ENCODE measurements around the gene RYK.
"Not testable (repeated sequence)": the region's sequence is repeated elsewhere in the genome, so short reads cannot be mapped to it uniquely, and the experiment has no call there.

Gene RYK

DNA sequence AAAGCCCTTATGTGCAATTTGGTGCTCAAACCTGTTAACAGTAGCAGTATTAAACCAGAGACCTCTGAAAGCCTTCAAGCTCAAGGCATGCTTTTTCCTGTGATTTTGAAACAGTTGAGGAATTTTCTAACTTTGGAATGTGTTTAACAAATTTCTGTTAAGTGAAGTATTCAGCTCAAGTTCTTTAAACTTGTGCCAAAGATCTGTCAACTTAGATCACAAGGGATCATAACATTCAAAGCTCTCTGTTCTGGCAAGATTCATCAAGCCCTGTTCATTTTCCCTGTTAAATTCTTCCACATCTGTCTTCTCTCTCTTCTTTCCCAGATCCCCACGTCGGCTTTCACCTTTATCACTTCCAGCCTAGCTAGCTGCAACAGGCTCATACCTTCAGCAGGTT is 28.8 kb upstream of the RYK start:
- Histone ChIP-seq H3K9me2 (replicated peaks; ENCODE audit: control insufficient read depth, low read length) (no peaks in the 10 kb centered on the region), H3K4me2 (ENCODE audit: low read length) (no peak overlapping the region), H3K4me1 (ENCODE audit: control insufficient read depth, low read length) (no peaks in the 10 kb centered on the region), H3F3A (ENCODE audit: control insufficient read depth, insufficient read depth) (no peaks in the 10 kb centered on the region), H3K36me3 (ENCODE audit: control insufficient read depth, low read length) (no peaks in the 10 kb centered on the region), H4K20me1 (ENCODE audit: control insufficient read depth, insufficient read depth, low read depth, low read length) (no peaks in the 10 kb centered on the region), H3K27me3 (ENCODE audit: control insufficient read depth, low read length) (peaks cover 6% of the 10 kb centered on the region; the same call in 1 of the 2 replicates), H3K4me3 (ENCODE audit: low read length) (no peak overlapping the region), H3K79me2 (ENCODE audit: control insufficient read depth, low read length) (no peaks in the 10 kb centered on the region), H3K27ac (ENCODE audit: low read depth, low read length) (no peak overlapping the region), H3K9me3 (ENCODE audit: control insufficient read depth, insufficient read depth, low read length) (no peaks in the 10 kb centered on the region)
- TF ChIP-seq, protein P1, sequence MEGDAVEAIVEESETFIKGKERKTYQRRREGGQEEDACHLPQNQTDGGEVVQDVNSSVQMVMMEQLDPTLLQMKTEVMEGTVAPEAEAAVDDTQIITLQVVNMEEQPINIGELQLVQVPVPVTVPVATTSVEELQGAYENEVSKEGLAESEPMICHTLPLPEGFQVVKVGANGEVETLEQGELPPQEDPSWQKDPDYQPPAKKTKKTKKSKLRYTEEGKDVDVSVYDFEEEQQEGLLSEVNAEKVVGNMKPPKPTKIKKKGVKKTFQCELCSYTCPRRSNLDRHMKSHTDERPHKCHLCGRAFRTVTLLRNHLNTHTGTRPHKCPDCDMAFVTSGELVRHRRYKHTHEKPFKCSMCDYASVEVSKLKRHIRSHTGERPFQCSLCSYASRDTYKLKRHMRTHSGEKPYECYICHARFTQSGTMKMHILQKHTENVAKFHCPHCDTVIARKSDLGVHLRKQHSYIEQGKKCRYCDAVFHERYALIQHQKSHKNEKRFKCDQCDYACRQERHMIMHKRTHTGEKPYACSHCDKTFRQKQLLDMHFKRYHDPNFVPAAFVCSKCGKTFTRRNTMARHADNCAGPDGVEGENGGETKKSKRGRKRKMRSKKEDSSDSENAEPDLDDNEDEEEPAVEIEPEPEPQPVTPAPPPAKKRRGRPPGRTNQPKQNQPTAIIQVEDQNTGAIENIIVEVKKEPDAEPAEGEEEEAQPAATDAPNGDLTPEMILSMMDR (IDR thresholded peaks at IDR 0.05; ENCODE audit: low read depth, low read length, poor library complexity, severe bottlenecking), result no peak
- TF ChIP-seq EZH2phosphoT487 (IDR thresholded peaks at IDR 0.05; ENCODE audit: borderline replicate concordance, low read length), result no peak

DNA sequence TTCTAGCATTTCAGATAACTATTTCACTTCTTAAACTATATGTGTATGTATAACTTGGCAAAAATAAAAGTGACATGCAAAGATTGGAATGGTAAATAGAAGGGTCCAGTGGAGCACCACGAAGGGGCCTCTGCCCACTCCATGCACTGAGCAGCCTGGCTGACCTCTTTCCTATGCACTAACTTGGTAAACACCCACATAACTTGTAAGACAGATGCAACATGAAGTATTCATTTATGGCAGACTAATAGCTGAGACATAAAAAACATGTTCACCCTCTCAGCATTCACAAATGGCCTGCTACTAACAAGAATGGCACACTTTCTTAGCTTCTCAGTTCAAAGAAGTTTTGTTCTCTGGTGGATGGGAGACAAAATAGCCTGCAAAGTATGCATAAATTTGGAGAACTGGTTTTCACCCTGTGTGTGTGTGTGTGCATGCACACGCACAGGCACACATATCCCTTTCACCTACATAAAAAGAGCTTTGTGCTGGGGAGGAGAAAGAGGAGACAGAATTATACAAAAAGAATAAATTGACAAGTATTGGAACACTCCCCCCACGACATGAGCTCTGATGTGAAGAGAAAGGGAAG is 26.5 kb upstream of the RYK start:
- Histone ChIP-seq H3K27me3 (ENCODE audit: control insufficient read depth, low read length) (peaks cover 9% of the 10 kb centered on the region; the same call in 1 of the 2 replicates), H3K4me3 (ENCODE audit: low read length) (no peak overlapping the region), H4K20me1 (ENCODE audit: control insufficient read depth, insufficient read depth, low read depth, low read length) (no peaks in the 10 kb centered on the region), H3K9me2 (replicated peaks; ENCODE audit: control insufficient read depth, low read length) (no peaks in the 10 kb centered on the region), H3F3A (ENCODE audit: control insufficient read depth, insufficient read depth) (no peaks in the 10 kb centered on the region), H3K27ac (ENCODE audit: low read depth, low read length) (no peak overlapping the region), H3K36me3 (ENCODE audit: control insufficient read depth, low read length) (no peaks in the 10 kb centered on the region), H3K9me3 (ENCODE audit: control insufficient read depth, insufficient read depth, low read length) (no peaks in the 10 kb centered on the region), H3K4me1 (ENCODE audit: control insufficient read depth, low read length) (no peaks in the 10 kb centered on the region), H3K79me2 (ENCODE audit: control insufficient read depth, low read length) (no peaks in the 10 kb centered on the region), H3K4me2 (ENCODE audit: low read length) (no peak overlapping the region)
- TF ChIP-seq, protein P1 (IDR thresholded peaks at IDR 0.05; ENCODE audit: low read depth, low read length, poor library complexity, severe bottlenecking), result no peak
- no peak for TF ChIP-seq EZH2phosphoT487 (IDR thresholded peaks at IDR 0.05; ENCODE audit: borderline replicate concordance, low read length)

DNA sequence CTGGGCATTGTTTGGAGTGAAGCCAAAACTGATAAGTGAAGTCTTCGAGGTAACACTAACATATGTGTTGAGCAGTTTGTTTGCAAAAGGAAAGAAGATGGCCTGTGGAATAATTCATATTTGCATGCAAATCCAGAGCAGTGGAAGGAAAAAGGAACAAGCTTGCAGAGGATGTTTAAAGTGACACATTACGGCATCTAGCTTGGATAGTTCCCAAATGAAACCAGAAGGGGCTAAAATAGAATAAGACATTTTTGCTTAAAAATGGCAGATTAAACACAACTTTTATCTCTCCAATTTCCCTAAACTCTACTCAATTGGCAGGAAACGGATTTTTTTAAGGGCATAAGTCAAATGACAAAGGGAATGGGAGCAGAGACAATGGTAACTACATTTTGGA is 25.4 kb upstream of the RYK start:
- no peaks in the 10 kb centered on the region for H4K20me1 ChIP-seq (ENCODE audit: control insufficient read depth, insufficient read depth, low read depth, low read length)
- no peaks in the 10 kb centered on the region for H3F3A ChIP-seq (ENCODE audit: control insufficient read depth, insufficient read depth)
- H3K36me3 ChIP-seq (ENCODE audit: control insufficient read depth, low read length), result no peaks in the 10 kb centered on the region
- H3K27me3 ChIP-seq (ENCODE audit: control insufficient read depth, low read length), result peaks cover 9% of the 10 kb centered on the region; the same call in 1 of the 2 replicates
- H3K9me3 ChIP-seq (ENCODE audit: control insufficient read depth, insufficient read depth, low read length), result no peaks in the 10 kb centered on the region
- H3K4me3 ChIP-seq (ENCODE audit: low read length), result no peak overlapping the region
- H3K4me2 ChIP-seq (ENCODE audit: low read length), result no peak overlapping the region
- H3K9me2 ChIP-seq (replicated peaks; ENCODE audit: control insufficient read depth, low read length), result no peaks in the 10 kb centered on the region
- TF ChIP-seq, protein P1 (IDR thresholded peaks at IDR 0.05; ENCODE audit: low read depth, low read length, poor library complexity, severe bottlenecking), result no peak
- TF ChIP-seq EZH2phosphoT487 (IDR thresholded peaks at IDR 0.05; ENCODE audit: borderline replicate concordance, low read length), result no peak
- no peak overlapping the region for H3K27ac ChIP-seq (ENCODE audit: low read depth, low read length)
- H3K79me2 ChIP-seq (ENCODE audit: control insufficient read depth, low read length), result no peaks in the 10 kb centered on the region
- H3K4me1 ChIP-seq (ENCODE audit: control insufficient read depth, low read length), result no peaks in the 10 kb centered on the region

DNA sequence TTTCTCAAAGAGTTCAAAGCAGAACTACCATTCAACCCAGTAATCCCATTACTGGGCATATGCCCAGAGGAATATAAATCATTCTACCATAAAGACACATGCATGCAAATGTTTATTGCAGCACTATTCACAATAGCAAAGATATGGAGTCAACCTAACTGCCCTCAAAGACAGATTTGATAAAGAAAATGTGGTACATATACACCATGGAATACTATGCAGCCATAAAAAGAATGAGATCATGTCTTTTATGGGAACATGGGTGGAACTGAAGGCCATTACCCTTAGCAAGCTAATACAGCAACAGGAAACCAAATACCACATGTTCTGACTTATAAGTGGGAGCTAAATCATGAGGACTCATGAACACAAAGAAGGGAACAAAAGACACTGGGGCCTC is 24.5 kb upstream of the RYK start:
- not testable (repeated sequence) for H3F3A ChIP-seq (ENCODE audit: control insufficient read depth, insufficient read depth); H3K79me2 ChIP-seq (ENCODE audit: control insufficient read depth, low read length); H3K27ac ChIP-seq (ENCODE audit: low read depth, low read length); H3K27me3 ChIP-seq (ENCODE audit: control insufficient read depth, low read length); H3K4me3 ChIP-seq (ENCODE audit: low read length); H3K9me2 ChIP-seq (replicated peaks; ENCODE audit: control insufficient read depth, low read length); H3K4me1 ChIP-seq (ENCODE audit: control insufficient read depth, low read length); H3K9me3 ChIP-seq (ENCODE audit: control insufficient read depth, insufficient read depth, low read length); H3K36me3 ChIP-seq (ENCODE audit: control insufficient read depth, low read length); H3K4me2 ChIP-seq (ENCODE audit: low read length); H4K20me1 ChIP-seq (ENCODE audit: control insufficient read depth, insufficient read depth, low read depth, low read length)
